PC-3 (cell line): ENCODE measurements around the gene TRAPPC8. TPM values are rescaled to one million over a fixed set of nuclear protein-coding genes. Genes with fewer than 3 reads are reported as not detected.
"Not testable (repeated sequence)": the region's sequence is repeated elsewhere in the genome, so short reads cannot be mapped to it uniquely, and the experiment has no call there.

Experiments
- ATAC-seq: fragments of 200-7000 bp; cut with Tn5 transposase; 2 replicates; pipeline ENCODE4 v1.9.1; 2020; ENCODE audit warnings: mild to moderate bottlenecking, moderate library complexity
- BruUV-seq: library from RNA; stranded (reverse); fragments of 400-500 nt; replicated peaks from 2 replicates; lab custom pipeline; 2021; lab: Mats Ljungman, UMichigan
- CTCF ChIA-PET: fragments of 300-600 bp; sonication (Branson Sonifier 250); formaldehyde crosslinking; loops from one replicate; lab custom pipeline; 2022; ENCODE audit warnings: antibody characterized with exemption; lab: Charles Lee
- POLR2A ChIA-PET: fragments of 300-600 bp; sonication (Branson Sonifier 250); formaldehyde crosslinking; loops from one replicate; lab custom pipeline; 2022; ENCODE audit warnings: antibody characterized with exemption; ENCODE audit not compliant: unreplicated experiment; lab: Charles Lee
- DNase-seq: peaks from one replicate; pipeline ENCODE4 v3.0.0-alpha.2; 2015
- H2AFZ ChIP-seq: fragments of 300-600 bp; sonication (generic); 2 replicates; pipeline ENCODE4 v1.6.0; 2016; ENCODE audit warnings: antibody characterized with exemption, low read length
- H3F3A ChIP-seq: fragments of 300-600 bp; sonication (generic); one replicate; pipeline ENCODE4 v1.6.0; 2017; ENCODE audit warnings: antibody characterized with exemption, low read length, control low read depth, mild to moderate bottlenecking; ENCODE audit not compliant: unreplicated experiment
- H3K27ac ChIP-seq: fragments of 300-600 bp; sonication (generic); 2 replicates; pipeline ENCODE4 v1.5.1; 2016; ENCODE audit warnings: mild to moderate bottlenecking, low read length
- H3K27me3 ChIP-seq: fragments of 300-600 bp; sonication (generic); 2 replicates; pipeline ENCODE4 v1.6.1; 2016; ENCODE audit warnings: low read length, mixed read lengths
- H3K36me3 ChIP-seq: fragments of 300-600 bp; sonication (generic); 2 replicates; pipeline ENCODE4 v1.6.1; 2016; ENCODE audit warnings: low read depth, mixed run types, low read length, mixed read lengths
- H3K4me1 ChIP-seq: fragments of 300-600 bp; sonication (generic); 2 replicates; pipeline ENCODE4 v1.5.1; 2016; ENCODE audit warnings: low read length; ENCODE audit not compliant: insufficient read depth
- H3K4me2 ChIP-seq: fragments of 300-600 bp; sonication (generic); 2 replicates; pipeline ENCODE4 v1.6.0; 2016; ENCODE audit warnings: low read length
- H3K4me3 ChIP-seq: fragments of 300-600 bp; sonication (generic); 2 replicates; pipeline ENCODE4 v1.5.1; 2016; ENCODE audit warnings: mild to moderate bottlenecking, low read length, mixed read lengths
- H3K79me2 ChIP-seq: fragments of 300-600 bp; sonication (generic); 2 replicates; pipeline ENCODE4 v1.6.1; 2017; ENCODE audit warnings: low read length, mixed read lengths
- H3K9ac ChIP-seq: fragments of 300-600 bp; sonication (generic); 2 replicates; pipeline ENCODE4 v1.6.0; 2016; ENCODE audit warnings: mild to moderate bottlenecking, low read length
- H3K9me2 ChIP-seq: fragments of 300-600 bp; sonication (generic); replicated peaks from 2 replicates; pipeline ENCODE4 v1.6.1; 2016; ENCODE audit warnings: mixed run types, low read length, mixed read lengths
- H3K9me3 ChIP-seq: fragments of 300-600 bp; sonication (generic); 2 replicates; pipeline ENCODE4 v1.6.1; 2016; ENCODE audit warnings: low read length, mixed read lengths
- H4K20me1 ChIP-seq: fragments of 300-600 bp; sonication (generic); 2 replicates; pipeline ENCODE4 v1.6.1; 2016; ENCODE audit warnings: low read length, mixed read lengths
- CTCF ChIP-seq: fragments of 300-600 bp; sonication (generic); conservative IDR thresholded peaks from 2 replicates; pipeline ENCODE4 v1.5.1; 2017; ENCODE audit warnings: antibody characterized with exemption, low read depth, mild to moderate bottlenecking, low read length
- EZH2 ChIP-seq: fragments of 300-600 bp; sonication (generic); IDR thresholded peaks from one replicate; pipeline ENCODE4 v1.6.1; 2017; ENCODE audit warnings: antibody characterized with exemption, mild to moderate bottlenecking, low read length; ENCODE audit not compliant: unreplicated experiment
- EZH2phosphoT487 ChIP-seq: fragments of 300-600 bp; sonication (generic); IDR thresholded peaks from 2 replicates; pipeline ENCODE4 v1.6.1; 2018; ENCODE audit warnings: mild to moderate bottlenecking, antibody characterized with exemption, low read length, borderline replicate concordance
- intact Hi-C: fragments of 100-400 bp; cut with micrococcal nuclease; formaldehyde crosslinking; loops from 2 replicates; pipeline ENCODE4 v1.9.0; 2023
- total RNA-seq: library from RNA; depleted of rRNA; stranded (reverse); fragments of >200 nt; gene quantifications from 2 replicates; pipeline ENCODE4 v1.2.3, GENCODE V29; 2014

Gene TRAPPC8
- total RNA-seq, 1 experiment from 2014 or later = 10.2 TPM

- Histone ChIP-seq H3K4me2 (peak overlapping the region; percentile 81), H3K4me1 (0 out of 2 replicates have a peak, but pooled peaks cover 6% of the 10 kb centered on the region), H3K9ac (peak overlapping the region; percentile 88; the same call in 1 of the 2 replicates), H3F3A (no peaks in the 10 kb centered on the region), H2AFZ (no peak overlapping the region), H4K20me1 (no peaks in the 10 kb centered on the region), H3K36me3 (no peaks in the 10 kb centered on the region), H3K27ac (no peak overlapping the region), H3K9me2 (no peaks in the 10 kb centered on the region), H3K9me3 (no peaks in the 10 kb centered on the region), H3K4me3 (peak overlapping the region; percentile 87), H3K27me3 (no peaks in the 10 kb centered on the region), H3K79me2 (peaks cover 50% of the 10 kb centered on the region)
- DNase-seq = no peak
- no peak for ATAC-seq
- no TSS peak for BruUV-seq
- intact Hi-C loops = loop anchor here (5.0 kb wide), 1 partner anchor 131 kb away; no protein-coding TSS in a partner anchor
- TF ChIP-seq CTCF (no peak), EZH2 (no peak), EZH2phosphoT487 (no peak)
- CTCF ChIA-PET = no interaction called here
- POLR2A ChIA-PET = no interaction called here
These were observed 1.7 kb downstream of the TRAPPC8 start for GRCh38 chr18:31941010-31941809.

- H3K9ac ChIP-seq, ATAC-seq, DNase-seq, POLR2A ChIA-PET, H3K27me3 ChIP-seq, H4K20me1 ChIP-seq, H2AFZ ChIP-seq, H3K4me3 ChIP-seq, H3K9me2 ChIP-seq, H3K36me3 ChIP-seq, H3K4me2 ChIP-seq, H3K27ac ChIP-seq, H3K9me3 ChIP-seq, H3K4me1 ChIP-seq, intact Hi-C loops, CTCF ChIA-PET, H3F3A ChIP-seq, BruUV-seq: not testable (repeated sequence)
- peaks cover 20% of the 10 kb centered on the region for H3K79me2 ChIP-seq
These were observed 8.2 kb downstream of the TRAPPC8 start for GRCh38 chr18:31934773-31935172.

GRCh38 chr18:31931886-31932240 lies 11.1 kb downstream of the TRAPPC8 start:
- Histone ChIP-seq H3K4me1 (no peaks in the 10 kb centered on the region), H3K36me3 (no peaks in the 10 kb centered on the region), H3K9me3 (no peaks in the 10 kb centered on the region), H3K4me3 (no peak overlapping the region), H4K20me1 (no peaks in the 10 kb centered on the region), H3K4me2 (no peak overlapping the region), H3K9me2 (no peaks in the 10 kb centered on the region), H3K9ac (no peak overlapping the region), H3K79me2 (no peaks in the 10 kb centered on the region), H3K27ac (no peak overlapping the region), H3F3A (no peaks in the 10 kb centered on the region), H3K27me3 (no peaks in the 10 kb centered on the region), H2AFZ (no peak overlapping the region)
- TF ChIP-seq CTCF = no peak
- TF ChIP-seq EZH2 = no peak
- no peak for TF ChIP-seq EZH2phosphoT487
- ATAC-seq = no peak
- POLR2A ChIA-PET = no interaction called here
- CTCF ChIA-PET = no interaction called here
- intact Hi-C loops = no loop called here
- BruUV-seq = no TSS peak
- DNase-seq = no peak
